HepG2 (cell line): ENCODE measurements around the gene ADAMTS12.

Source experiments
- CHD2 ChIP-seq: IDR thresholded peaks from 2 replicates; pipeline ENCODE4 v1.6.1; 2011; ENCODE audit warnings: low read depth, low read length, improper control_type of control experiment
- HDAC6 ChIP-seq: fragments of 200-600 bp; sonication (generic); IDR thresholded peaks from 2 replicates; pipeline ENCODE4 v1.7.0; 2017; ENCODE audit warnings: mild to moderate bottlenecking, antibody characterized with exemption, low read length, low read depth
- KDM4B ChIP-seq: sonication (generic); formaldehyde crosslinking; IDR thresholded peaks from 2 replicates; pipeline ENCODE4 v1.4.0; 2020; ENCODE audit warnings: missing genetic modification reagents
- KDM6A ChIP-seq: IDR thresholded peaks from 2 replicates; pipeline ENCODE4 v1.6.1; 2016; ENCODE audit warnings: low read depth
- NR2C2 ChIP-seq: sonication (generic); formaldehyde crosslinking; IDR thresholded peaks from 2 replicates; pipeline ENCODE4 v1.4.0; 2020; ENCODE audit warnings: missing genetic modification reagents, mild to moderate bottlenecking, moderate library complexity, borderline replicate concordance
- POLR2A ChIP-seq, 2 experiments: IDR thresholded peaks; 2 replicates each; pipeline ENCODE4 v1.6.1; 2011; ENCODE audit warnings: low read depth in 2 of 2, low read length in 2 of 2, mild to moderate bottlenecking in 1 of 2, moderate library complexity in 1 of 2; ENCODE audit not compliant: insufficient read depth in 1 of 2
- ZNF891 ChIP-seq: sonication (generic); formaldehyde crosslinking; IDR thresholded peaks from 2 replicates; pipeline ENCODE4 v1.5.0; 2020; ENCODE audit warnings: mild to moderate bottlenecking, missing genetic modification reagents
- TF ChIP-seq, protein P1 (sequence below): sonication (generic); formaldehyde crosslinking; IDR thresholded peaks from 2 replicates; pipeline ENCODE4 v1.5.0; 2020; ENCODE audit warnings: mild to moderate bottlenecking, missing genetic modification reagents, moderate library complexity
- TF ChIP-seq, protein P2 (sequence below): sonication (generic); formaldehyde crosslinking; IDR thresholded peaks from 2 replicates; pipeline ENCODE4 v1.4.0; 2020; ENCODE audit warnings: missing genetic modification reagents, mild to moderate bottlenecking, borderline replicate concordance

DNA sequence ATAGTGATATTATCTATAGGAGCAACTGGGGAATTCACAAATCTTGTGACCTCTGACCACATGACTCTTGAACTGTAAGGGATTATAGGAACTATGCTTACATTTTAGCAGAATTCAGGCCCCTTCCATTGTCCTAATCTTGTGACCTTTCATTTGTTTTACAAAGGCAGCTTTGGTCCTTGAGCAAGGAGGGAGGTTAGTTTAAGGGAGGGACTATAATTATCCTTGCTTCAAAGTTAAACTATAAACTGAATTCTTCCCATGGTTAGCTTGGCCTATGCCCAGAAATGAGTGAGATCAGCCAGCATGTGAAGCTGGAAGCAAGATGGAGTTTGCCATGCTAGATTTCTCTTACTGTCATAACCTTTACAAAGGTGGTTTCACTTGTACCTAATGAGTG lies 399.8 kb downstream of the ADAMTS12 start:
- TF ChIP-seq HDAC6 (no peak), KDM6A (CRISPR knock-in tag) (no peak), ZNF891 (CRISPR knock-in tag) (no peak), CHD2 (no peak), NR2C2 (CRISPR knock-in tag) (no peak), KDM4B (no peak), POLR2A (IDR thresholded peaks at IDR 0.05; ENCODE audit: insufficient read depth in 1 of 2, low read depth in 2 of 2, low read length in 2 of 2) (no peak)
- TF ChIP-seq, protein P1, sequence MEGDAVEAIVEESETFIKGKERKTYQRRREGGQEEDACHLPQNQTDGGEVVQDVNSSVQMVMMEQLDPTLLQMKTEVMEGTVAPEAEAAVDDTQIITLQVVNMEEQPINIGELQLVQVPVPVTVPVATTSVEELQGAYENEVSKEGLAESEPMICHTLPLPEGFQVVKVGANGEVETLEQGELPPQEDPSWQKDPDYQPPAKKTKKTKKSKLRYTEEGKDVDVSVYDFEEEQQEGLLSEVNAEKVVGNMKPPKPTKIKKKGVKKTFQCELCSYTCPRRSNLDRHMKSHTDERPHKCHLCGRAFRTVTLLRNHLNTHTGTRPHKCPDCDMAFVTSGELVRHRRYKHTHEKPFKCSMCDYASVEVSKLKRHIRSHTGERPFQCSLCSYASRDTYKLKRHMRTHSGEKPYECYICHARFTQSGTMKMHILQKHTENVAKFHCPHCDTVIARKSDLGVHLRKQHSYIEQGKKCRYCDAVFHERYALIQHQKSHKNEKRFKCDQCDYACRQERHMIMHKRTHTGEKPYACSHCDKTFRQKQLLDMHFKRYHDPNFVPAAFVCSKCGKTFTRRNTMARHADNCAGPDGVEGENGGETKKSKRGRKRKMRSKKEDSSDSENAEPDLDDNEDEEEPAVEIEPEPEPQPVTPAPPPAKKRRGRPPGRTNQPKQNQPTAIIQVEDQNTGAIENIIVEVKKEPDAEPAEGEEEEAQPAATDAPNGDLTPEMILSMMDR (CRISPR knock-in tag), result no peak
- TF ChIP-seq, protein P2, sequence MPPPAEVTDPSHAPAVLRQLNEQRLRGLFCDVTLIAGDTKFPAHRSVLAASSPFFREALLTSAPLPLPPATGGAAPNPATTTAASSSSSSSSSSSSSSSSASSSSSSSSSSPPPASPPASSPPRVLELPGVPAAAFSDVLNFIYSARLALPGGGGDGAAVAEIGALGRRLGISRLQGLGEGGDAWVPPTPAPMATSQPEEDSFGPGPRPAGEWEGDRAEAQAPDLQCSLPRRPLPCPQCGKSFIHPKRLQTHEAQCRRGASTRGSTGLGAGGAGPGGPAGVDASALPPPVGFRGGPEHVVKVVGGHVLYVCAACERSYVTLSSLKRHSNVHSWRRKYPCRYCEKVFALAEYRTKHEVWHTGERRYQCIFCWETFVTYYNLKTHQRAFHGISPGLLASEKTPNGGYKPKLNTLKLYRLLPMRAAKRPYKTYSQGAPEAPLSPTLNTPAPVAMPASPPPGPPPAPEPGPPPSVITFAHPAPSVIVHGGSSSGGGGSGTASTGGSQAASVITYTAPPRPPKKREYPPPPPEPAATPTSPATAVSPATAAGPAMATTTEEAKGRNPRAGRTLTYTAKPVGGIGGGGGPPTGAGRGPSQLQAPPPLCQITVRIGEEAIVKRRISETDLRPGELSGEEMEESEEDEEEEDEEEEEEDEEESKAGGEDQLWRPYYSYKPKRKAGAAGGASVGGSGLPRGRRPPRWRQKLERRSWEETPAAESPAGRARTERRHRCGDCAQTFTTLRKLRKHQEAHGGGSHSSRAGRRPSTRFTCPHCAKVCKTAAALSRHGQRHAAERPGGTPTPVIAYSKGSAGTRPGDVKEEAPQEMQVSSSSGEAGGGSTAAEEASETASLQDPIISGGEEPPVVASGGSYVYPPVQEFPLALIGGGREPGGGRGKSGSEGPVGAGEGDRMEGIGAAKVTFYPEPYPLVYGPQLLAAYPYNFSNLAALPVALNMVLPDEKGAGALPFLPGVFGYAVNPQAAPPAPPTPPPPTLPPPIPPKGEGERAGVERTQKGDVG (CRISPR knock-in tag), result no peak
